Stomach (tissue), 9 donors: Measurements from ENCODE around the gene COQ4. TPM values are rescaled to one million over a fixed set of nuclear protein-coding genes. Genes with fewer than 3 reads are reported as not detected.
A peak's percentile ranks its signal among the peaks of the same experiment; 100 is the strongest.

Experiments
- DNase-seq, 2 donors: peaks; one replicate each; pipeline versions ENCODE4 v3.0.0 to v3.0.0-alpha.2; 2013 to 2019
- H3K27ac ChIP-seq, 5 donors: fragments of 200-600 bp in 4 of 5; sonication (generic) in 4 of 5; one replicate each; pipeline ENCODE4 v1.5.1; 2013 to 2019; ENCODE audit warnings: mild to moderate bottlenecking in 1 of 5, moderate library complexity in 1 of 5
- H3K27me3 ChIP-seq, 3 donors: fragments of 200-600 bp; sonication (generic); one replicate each; pipeline ENCODE4 v1.5.1; 2017 to 2019; ENCODE audit warnings: mixed run types in 1 of 3
- H3K36me3 ChIP-seq, 4 donors: fragments of 200-600 bp; sonication (generic); 1 replicate in 3 of 4; 2 replicates in 1 of 4; pipeline ENCODE4 v1.5.1; 2016 to 2019
- H3K4me1 ChIP-seq, 4 donors: fragments of 200-600 bp; sonication (generic); one replicate each; pipeline ENCODE4 v1.5.1; 2016 to 2019
- H3K4me3 ChIP-seq, 4 donors: fragments of 200-600 bp; sonication (generic) in 3 of 4; one replicate each; pipeline ENCODE4 v1.5.1; 2016 to 2019; ENCODE audit warnings: mild to moderate bottlenecking in 1 of 4
- H3K9me3 ChIP-seq, 4 donors: fragments of 200-600 bp; sonication (generic); one replicate each; pipeline ENCODE4 v1.5.1; 2016 to 2019
- CTCF ChIP-seq, 7 experiments: fragments of 450-650 bp in 4 of 7; fragments of 200-600 bp in 3 of 7; sonication (generic) in 3 of 7; IDR thresholded peaks; one replicate each; pipeline ENCODE4 v1.5.1; 2016 to 2019; ENCODE audit warnings: antibody characterized with exemption in 7 of 7, control low read depth in 2 of 7, mild to moderate bottlenecking in 1 of 7
- EP300 ChIP-seq: sonication (generic); formaldehyde crosslinking; IDR thresholded peaks from one replicate; pipeline ENCODE4 v1.6.1; 2017; ENCODE audit warnings: antibody characterized with exemption
- POLR2A ChIP-seq, 4 donors: fragments of 450-650 bp; IDR thresholded peaks; one replicate each; pipeline ENCODE4 v1.6.1; 2016; ENCODE audit warnings: antibody characterized with exemption in 4 of 4, control low read depth in 2 of 4, mild to moderate bottlenecking in 1 of 4, moderate library complexity in 1 of 4
- POLR2AphosphoS5 ChIP-seq, 3 donors: sonication (generic); formaldehyde crosslinking; IDR thresholded peaks; one replicate each; pipeline ENCODE4 v1.6.1; 2016; ENCODE audit warnings: antibody characterized with exemption in 3 of 3
- WGBS, 5 donors: extraction: QIAGEN DNeasy Blood & Tissue Kit in 3 of 5; methylation state at CpG; one replicate each; pipeline versions ENCODE4 v1.1.5 to v1.1.7; 2013 to 2018; 5-methylcytosine and 5-hydroxymethylcytosine counted together
- intact Hi-C: fragments of 100-400 bp; cut with DNase I; formaldehyde crosslinking; loops from one replicate; pipeline ENCODE4 v1.15.1; 2023; ENCODE audit warnings: low total_unique reads
- polyA plus RNA-seq, 3 donors: library from polyadenylated mRNA; stranded (reverse); fragments of 200-250 nt; gene quantifications; one replicate each; pipeline ENCODE4 v1.2.3, GENCODE V29; 2013
- total RNA-seq, 5 donors: library from RNA; depleted of rRNA; stranded (reverse); fragments of >200 nt; gene quantifications; one replicate each; pipeline versions ENCODE4 v1.1.0 to v1.2.3, GENCODE V29; 2014 to 2016
- donor health status: healthy with polysubstance abuse.
- donor health status: Bipolar disorder and iron deficiency.
- donor health status: healthy.

Gene COQ4
- total and polyA plus RNA-seq, 8 donors: 10.5 to 156 (median 63.7) TPM

GRCh38 chr9:128358090-128358489 is 35.5 kb downstream of the COQ4 start:
- Histone ChIP-seq H3K9me3 (no peaks in the 10 kb centered on the region), H3K4me3 (no peak overlapping the region), H3K27me3 (no peaks in the 10 kb centered on the region), H3K4me1 (peaks cover 10 to 16% (median 12%) of the 10 kb centered on the region in 4 donors), H3K27ac (no peak overlapping the region), H3K36me3 (peaks cover 20 to 66% (median 55%) of the 10 kb centered on the region in 4 donors)
- DNase-seq: no peak
- intact Hi-C loops: no loop called here
- WGBS, 5 donors: 59 to 76% (median 65%) methylated on average over 8 of the region's 8 CpGs
- TF ChIP-seq POLR2AphosphoS5 (IDR thresholded peaks at IDR 0.05) (no peak), POLR2A (IDR thresholded peaks at IDR 0.05) (no peak), CTCF (IDR thresholded peaks at IDR 0.05) (no peak), EP300 (no peak)

- intact Hi-C loops: no loop called here
- no peak for DNase-seq
- Histone ChIP-seq H3K27me3 (no peaks in the 10 kb centered on the region), H3K9me3 (no peaks in the 10 kb centered on the region), H3K4me3 (no peak overlapping the region), H3K4me1 (peaks cover 10 to 16% (median 12%) of the 10 kb centered on the region in 4 donors), H3K36me3 (peaks cover 20 to 61% (median 50%) of the 10 kb centered on the region in 4 donors), H3K27ac (no peak overlapping the region)
- TF ChIP-seq POLR2AphosphoS5 (IDR thresholded peaks at IDR 0.05) (no peak), CTCF (IDR thresholded peaks at IDR 0.05) (no peak), EP300 (no peak), POLR2A (IDR thresholded peaks at IDR 0.05) (no peak)
- 73 to 82% (median 79%) methylated on average over 4 of the region's 4 CpGs for WGBS, 5 donors
Observed at GRCh38 chr9:128358861-128359260, 36.2 kb downstream of the COQ4 start.

GRCh38 chr9:128360826-128361225 is 38.2 kb downstream of the COQ4 start:
- 53 to 82% (median 64%) methylated on average over 2 of the region's 2 CpGs for WGBS, 5 donors
- Histone ChIP-seq H3K27ac (no peak overlapping the region), H3K27me3 (no peaks in the 10 kb centered on the region)

GRCh38 chr9:128361296-128361985 is 38.8 kb downstream of the COQ4 start:
- H3K36me3 ChIP-seq: peaks cover 0 to 38% (median 25%) of the 10 kb centered on the region in 4 donors
- H3K27ac ChIP-seq: peak overlapping the region in 4 of 5 donors; percentile 2 to 72 (median 61)
- peaks cover 21 to 27% (median 24%) of the 10 kb centered on the region in 4 donors for H3K4me1 ChIP-seq
- peak in 1 of 2 donors; percentile 37 for DNase-seq
- H3K4me3 ChIP-seq: peak overlapping the region; percentile 43 to 52 (median 46)
- H3K27me3 ChIP-seq: no peaks in the 10 kb centered on the region
- intact Hi-C loops: no loop called here
- WGBS, 5 donors: 42 to 52% (median 49%) methylated on average over 12 to 14 of the region's 14 CpGs
- TF ChIP-seq POLR2AphosphoS5 (IDR thresholded peaks at IDR 0.05): no peak
- no peaks in the 10 kb centered on the region for H3K9me3 ChIP-seq

More at GRCh38 chr9:128360826-128361225, 38.2 kb downstream of the COQ4 start:
- H3K36me3 ChIP-seq: peaks cover 6 to 44% (median 31%) of the 10 kb centered on the region in 4 donors
- no peak overlapping the region for H3K4me3 ChIP-seq
- no peaks in the 10 kb centered on the region for H3K9me3 ChIP-seq
- DNase-seq: no peak
- intact Hi-C loops: no loop called here
- TF ChIP-seq CTCF (IDR thresholded peaks at IDR 0.05): no peak
- no peak for TF ChIP-seq EP300
- no peak for TF ChIP-seq POLR2A (IDR thresholded peaks at IDR 0.05)
- no peak for TF ChIP-seq POLR2AphosphoS5 (IDR thresholded peaks at IDR 0.05)
- peaks cover 21 to 27% (median 24%) of the 10 kb centered on the region in 4 donors for H3K4me1 ChIP-seq
